IMR-90 (cell line): Measurements from ENCODE around the gene ADGRD1. TPM values are rescaled to one million over a fixed set of nuclear protein-coding genes. Genes with fewer than 3 reads are reported as not detected.

Experiments used
- ATAC-seq: fragments of 200-7000 bp; cut with Tn5 transposase; 2 replicates; pipeline ENCODE4 v1.9.1; 2020; ENCODE audit warnings: low read depth, mild to moderate bottlenecking, moderate library complexity
- BruUV-seq: library from RNA; stranded (reverse); fragments of 400-500 nt; replicated peaks from 2 replicates; lab custom pipeline; 2021; lab: Mats Ljungman, UMichigan
- CTCF ChIA-PET: fragments of 300-600 bp; formaldehyde crosslinking; extraction: SDS; loops from one replicate; lab custom pipeline; 2021; ENCODE audit warnings: antibody characterized with exemption; lab: Yijun Ruan, JAX
- POLR2A ChIA-PET: fragments of 300-600 bp; sonication (Branson Sonifier 250); formaldehyde crosslinking; loops from one replicate; lab custom pipeline; 2022; ENCODE audit warnings: antibody characterized with exemption; ENCODE audit not compliant: unreplicated experiment; lab: Charles Lee
- DNase-seq: peaks from one replicate; pipeline ENCODE4 v3.0.0; 2013
- H2AFZ ChIP-seq: replicated peaks from 2 replicates; pipeline ENCODE3; 2013; ENCODE audit warnings: low read length, mild to moderate bottlenecking; ENCODE audit not compliant: poor library complexity
- H2AK5ac ChIP-seq: 2 replicates; pipeline ENCODE4 v1.6.1; 2013; ENCODE audit warnings: low read depth, low read length, inconsistent platforms
- H2AK9ac ChIP-seq: replicated peaks from 2 replicates; pipeline ENCODE3; 2013; ENCODE audit warnings: mild to moderate bottlenecking, low read depth, low read length, moderate library complexity; ENCODE audit not compliant: poor library complexity
- H2BK120ac ChIP-seq: 2 replicates; pipeline ENCODE4 v1.6.1; 2013; ENCODE audit warnings: low read depth, low read length, inconsistent platforms
- H2BK15ac ChIP-seq: 3 replicates; pipeline ENCODE4 v1.6.1; 2013; ENCODE audit warnings: low read depth, low read length, inconsistent platforms
- H2BK20ac ChIP-seq: 2 replicates; pipeline ENCODE4 v1.6.1; 2013; ENCODE audit warnings: low read depth, mild to moderate bottlenecking, inconsistent platforms, low read length, moderate library complexity
- H2BK5ac ChIP-seq: 2 replicates; pipeline ENCODE4 v1.6.1; 2013; ENCODE audit warnings: mild to moderate bottlenecking, low read depth, low read length, inconsistent platforms; ENCODE audit not compliant: poor library complexity, severe bottlenecking
- H3K14ac ChIP-seq: replicated peaks from 2 replicates; pipeline ENCODE4 v1.6.1; 2013; ENCODE audit warnings: low read depth, low read length, inconsistent platforms
- H3K18ac ChIP-seq: 2 replicates; pipeline ENCODE4 v1.6.1; 2013; ENCODE audit warnings: low read depth, low read length, control low read depth
- H3K23ac ChIP-seq: 2 replicates; pipeline ENCODE4 v1.6.1; 2013; ENCODE audit warnings: low read depth, low read length, inconsistent platforms
- H3K27ac ChIP-seq: 2 replicates; pipeline ENCODE4 v1.5.1; 2013; ENCODE audit warnings: mild to moderate bottlenecking, control low read depth, low read length; ENCODE audit not compliant: insufficient read depth
- H3K27me3 ChIP-seq: 2 replicates; pipeline ENCODE4 v1.6.1; 2013; ENCODE audit warnings: low read length; ENCODE audit not compliant: control insufficient read depth, insufficient read depth
- H3K36me3 ChIP-seq: 2 replicates; pipeline ENCODE4 v1.6.1; 2013; ENCODE audit warnings: low read length, mixed read lengths; ENCODE audit not compliant: control insufficient read depth, insufficient read depth
- H3K4ac ChIP-seq: 2 replicates; pipeline ENCODE4 v1.6.1; 2013; ENCODE audit warnings: low read depth, low read length, inconsistent platforms
- H3K4me1 ChIP-seq: 2 replicates; pipeline ENCODE4 v1.6.1; 2013; ENCODE audit warnings: low read length, mixed read lengths; ENCODE audit not compliant: control insufficient read depth, insufficient read depth
- H3K4me2 ChIP-seq: 2 replicates; pipeline ENCODE4 v1.6.1; 2013; ENCODE audit warnings: low read depth, mild to moderate bottlenecking, control low read depth, low read length, moderate library complexity
- H3K4me3 ChIP-seq: 2 replicates; pipeline ENCODE4 v1.5.1; 2013; ENCODE audit warnings: low read depth, mild to moderate bottlenecking, control low read depth, low read length, moderate library complexity; ENCODE audit not compliant: insufficient read depth
- H3K56ac ChIP-seq: 2 replicates; pipeline ENCODE4 v1.6.1; 2013; ENCODE audit warnings: low read length, inconsistent platforms; ENCODE audit not compliant: insufficient read depth; ENCODE audit errors: extremely low read depth
- H3K79me1 ChIP-seq, 2 experiments: 2 replicates each; pipeline ENCODE4 v1.6.1; 2013; ENCODE audit warnings: low read length in 2 of 2, inconsistent platforms in 1 of 2, low read depth in 1 of 2
- H3K9ac ChIP-seq: 2 replicates; pipeline ENCODE4 v1.6.1; 2013; ENCODE audit warnings: low read depth, low read length, control low read depth
- H3K9me1 ChIP-seq: 2 replicates; pipeline ENCODE4 v1.6.1; 2013; ENCODE audit warnings: low read length, inconsistent platforms; ENCODE audit not compliant: insufficient read depth
- H3K9me3 ChIP-seq: 2 replicates; pipeline ENCODE4 v1.6.1; 2013; ENCODE audit warnings: low read length; ENCODE audit not compliant: control insufficient read depth, insufficient read depth
- H4K20me1 ChIP-seq: 2 replicates; pipeline ENCODE4 v1.6.1; 2013; ENCODE audit warnings: low read length, inconsistent platforms; ENCODE audit not compliant: insufficient read depth
- H4K5ac ChIP-seq: 2 replicates; pipeline ENCODE4 v1.6.1; 2013; ENCODE audit warnings: mild to moderate bottlenecking, low read depth, low read length, control low read depth
- H4K8ac ChIP-seq, 2 experiments: 2 replicates each; pipeline ENCODE4 v1.6.1; 2013; ENCODE audit warnings: low read depth in 2 of 2, low read length in 2 of 2, control low read depth in 1 of 2, inconsistent platforms in 1 of 2
- H4K91ac ChIP-seq: 2 replicates; pipeline ENCODE4 v1.6.1; 2013; ENCODE audit warnings: low read depth, low read length, inconsistent platforms; ENCODE audit not compliant: insufficient read depth
- BHLHE40 ChIP-seq: fragments of 150-350 bp; IDR thresholded peaks from 2 replicates; pipeline ENCODE4 v1.6.1; 2016; ENCODE audit warnings: mild to moderate bottlenecking, low read depth, low read length
- CHD1 ChIP-seq: IDR thresholded peaks from 2 replicates; pipeline ENCODE4 v1.6.1; 2012; ENCODE audit warnings: low read depth, low read length, improper control_type of control experiment
- CTCF ChIP-seq: conservative IDR thresholded peaks from 2 replicates; pipeline ENCODE4 v1.5.1; 2012; ENCODE audit warnings: mild to moderate bottlenecking, low read depth, low read length, improper control_type of control experiment
- ELK1 ChIP-seq: fragments of 150-350 bp; IDR thresholded peaks from 2 replicates; pipeline ENCODE4 v1.6.1; 2016; ENCODE audit warnings: low read depth, mild to moderate bottlenecking, low read length, moderate library complexity, borderline replicate concordance
- MAFK ChIP-seq: IDR thresholded peaks from 2 replicates; pipeline ENCODE4 v1.6.1; 2012; ENCODE audit warnings: low read depth, low read length, improper control_type of control experiment
- NFE2L2 ChIP-seq: fragments of 150-350 bp; IDR thresholded peaks from 2 replicates; pipeline ENCODE4 v1.6.1; 2016; ENCODE audit warnings: low read depth, mild to moderate bottlenecking, low read length
- POLR2A ChIP-seq: IDR thresholded peaks from 2 replicates; pipeline ENCODE4 v1.6.1; 2012; ENCODE audit warnings: mild to moderate bottlenecking, low read depth, low read length
- RCOR1 ChIP-seq: IDR thresholded peaks from 2 replicates; pipeline ENCODE4 v1.6.1; 2012; ENCODE audit warnings: mild to moderate bottlenecking, low read length, improper control_type of control experiment; ENCODE audit not compliant: insufficient replicate concordance
- RFX5 ChIP-seq: IDR thresholded peaks from 2 replicates; pipeline ENCODE4 v1.8.0; 2012; ENCODE audit warnings: low read depth, mild to moderate bottlenecking, low read length, moderate library complexity
- USF2 ChIP-seq: fragments of 150-350 bp; IDR thresholded peaks from 2 replicates; pipeline ENCODE4 v1.6.1; 2017; ENCODE audit warnings: mild to moderate bottlenecking, antibody characterized with exemption, low read length, low read depth
- WGBS, 2 experiments: methylation state at CpG; one replicate each; pipeline versions ENCODE4 v1.1.5 to v1.1.7; 2013; ENCODE audit warnings: missing lambda C conversion rate in 2 of 2; ENCODE audit not compliant: insufficient read length in 1 of 2; ENCODE audit errors: extremely low coverage in 2 of 2; 5-methylcytosine and 5-hydroxymethylcytosine counted together
- dilution Hi-C: fragments of 300-500 bp; cut with HindIII; formaldehyde crosslinking; loops from one replicate; pipeline ENCODE4 v1.14.3; 2018; ENCODE audit warnings: low sequenced_read_pairs; ENCODE audit not compliant: unreplicated experiment
- in situ Hi-C: fragments of 300-500 bp; cut with MboI; formaldehyde crosslinking; loops from 3 replicates; pipeline ENCODE4 v1.14.3; 2019; ENCODE audit warnings: low sequenced_read_pairs, inconsistent platforms, mixed read lengths
- intact Hi-C: fragments of 100-400 bp; cut with micrococcal nuclease; formaldehyde crosslinking; loops from 2 replicates; pipeline ENCODE4 v1.10.0; 2022
- polyA plus RNA-seq, 3 experiments: library from polyadenylated mRNA; depleted of rRNA; stranded (reverse); fragments of >200 nt; gene quantifications; 2 replicates each; pipeline ENCODE4 v1.2.3, GENCODE V29; 2012; ENCODE audit warnings: low replicate concordance in 1 of 3
- total RNA-seq: library from RNA; depleted of rRNA; stranded (reverse); fragments of >200 nt; gene quantifications from 2 replicates; pipeline ENCODE4 v1.2.3, GENCODE V29; 2012

ADGRD1 gene
- total and polyA plus RNA-seq, 2 of the 4 experiments (the other 2 are of a cell fraction): not detected

DNA sequence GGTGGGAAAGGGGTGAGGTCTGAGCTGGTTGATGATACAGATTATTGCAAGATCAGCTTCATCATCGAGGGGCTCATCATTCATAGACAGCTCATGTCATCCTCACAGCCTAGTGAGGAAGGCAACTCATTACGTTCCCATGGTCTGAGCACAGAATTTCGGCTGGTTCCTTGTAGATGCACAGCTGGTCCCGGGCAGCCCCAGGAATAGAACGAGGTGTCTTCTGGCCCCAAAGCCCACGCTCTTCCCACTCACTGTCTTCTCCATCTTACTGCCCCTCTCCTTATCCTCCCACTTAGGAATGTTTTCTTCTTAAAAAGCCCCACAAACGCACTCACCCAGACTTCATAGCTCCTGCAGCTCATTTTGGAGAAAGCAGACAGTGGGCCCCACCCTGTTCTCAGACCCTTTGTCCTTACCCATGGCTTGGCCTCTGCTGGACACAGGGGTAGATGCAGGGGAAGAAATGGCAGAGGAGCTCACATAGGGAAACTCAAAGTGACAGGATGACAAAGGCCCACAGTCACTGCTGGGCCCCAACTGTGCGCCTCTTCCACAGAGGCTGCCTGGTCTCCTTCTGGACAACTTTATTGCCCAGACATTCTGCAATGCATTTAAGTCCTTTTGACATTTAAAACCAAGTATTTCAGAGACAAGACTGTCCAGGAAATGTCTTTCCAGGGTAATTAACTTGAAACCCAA is 162.2 kb downstream of the ADGRD1 start:
- H3K4ac ChIP-seq: no peak overlapping the region
- WGBS, 2 experiments: 66% methylated on average over 5 of the region's 8 CpGs; no CpG with 5 or more reads in 1 of the 2 experiments
- no peak for TF ChIP-seq RCOR1
- TF ChIP-seq POLR2A: no peak
- TF ChIP-seq ELK1: no peak
- TF ChIP-seq NFE2L2: no peak
- TF ChIP-seq MAFK: no peak
- no peak for TF ChIP-seq RFX5
- TF ChIP-seq CTCF: no peak
- no peak for TF ChIP-seq CHD1
- no peak for TF ChIP-seq BHLHE40
- TF ChIP-seq USF2: no peak
- H3K18ac ChIP-seq: no peak overlapping the region
- H2BK15ac ChIP-seq: no peak overlapping the region
- H4K8ac ChIP-seq: no peak overlapping the region
- H2BK120ac ChIP-seq: no peak overlapping the region
- H2AK9ac ChIP-seq: no peak overlapping the region
- ATAC-seq (no peak), DNase-seq (no peak)
- H2BK20ac ChIP-seq: no peak overlapping the region
- CTCF ChIA-PET: no interaction called here
- H3K56ac ChIP-seq: no peak overlapping the region
- no peak overlapping the region for H2AFZ ChIP-seq
- H3K9me3 ChIP-seq: peaks cover 28% of the 10 kb centered on the region
- H3K4me1 ChIP-seq: no peaks in the 10 kb centered on the region
- H3K4me2 ChIP-seq: no peak overlapping the region
- no peaks in the 10 kb centered on the region for H3K36me3 ChIP-seq
- no peaks in the 10 kb centered on the region for H3K27me3 ChIP-seq
- POLR2A ChIA-PET: no interaction called here
- no peaks in the 10 kb centered on the region for H4K20me1 ChIP-seq
- no peak overlapping the region for H4K91ac ChIP-seq
- in situ Hi-C loops: loop anchor here (25.0 kb wide), 1 partner anchor 721 kb away; the partner anchor contains the start of gene MMP17
- no peak overlapping the region for H2AK5ac ChIP-seq
- dilution Hi-C loops: no loop called here
- H2BK5ac ChIP-seq: no peak overlapping the region
- intact Hi-C loops: no loop called here
- no peak overlapping the region for H4K5ac ChIP-seq
- no TSS peak for BruUV-seq
- H3K23ac ChIP-seq: no peak overlapping the region
- H3K27ac ChIP-seq: no peak overlapping the region
- H3K14ac ChIP-seq: no peak overlapping the region
- no peak overlapping the region for H3K4me3 ChIP-seq
- no peaks in the 10 kb centered on the region for H3K79me1 ChIP-seq
- no peak overlapping the region for H3K9ac ChIP-seq
- no peaks in the 10 kb centered on the region for H3K9me1 ChIP-seq
